GM19023 (cell line): ENCODE data around the gene HS6ST3.

ENCODE experiments used
- ATAC-seq: cut with Tn5 transposase; IDR thresholded peaks from one replicate; pipeline ENCODE4 v1.9.1; 2021; ENCODE audit warnings: mild to moderate bottlenecking, moderate library complexity; ENCODE audit not compliant: unreplicated experiment

The HS6ST3 gene

GRCh38 chr13:96636001-96636709, 546.2 kb downstream of the HS6ST3 start:
- ATAC-seq: no peak

GRCh38 chr13:96637039-96637438, 547.1 kb downstream of the HS6ST3 start:
- no peak for ATAC-seq

- no peak for ATAC-seq
These were observed 556.2 kb downstream of the HS6ST3 start for GRCh38 chr13:96646101-96646500.

- ATAC-seq: no peak
These were observed 556.8 kb downstream of the HS6ST3 start for GRCh38 chr13:96646515-96647211.

GRCh38 chr13:96650301-96650886, 560.5 kb downstream of the HS6ST3 start:
- ATAC-seq: peak; percentile 78

- ATAC-seq: no peak
These were observed 561.7 kb downstream of the HS6ST3 start for GRCh38 chr13:96651598-96651997.

GRCh38 chr13:96652506-96652905, 562.6 kb downstream of the HS6ST3 start:
- no peak for ATAC-seq

- ATAC-seq: no peak
These were observed 571.7 kb downstream of the HS6ST3 start for GRCh38 chr13:96661612-96662011.

- no peak for ATAC-seq
These were observed 572.1 kb downstream of the HS6ST3 start for GRCh38 chr13:96662036-96662435.

- ATAC-seq: no peak
These were observed 577.5 kb downstream of the HS6ST3 start for GRCh38 chr13:96667294-96668018.

GRCh38 chr13:96671073-96671472, 581.2 kb downstream of the HS6ST3 start:
- ATAC-seq: no peak

GRCh38 chr13:96672016-96672415, 582.1 kb downstream of the HS6ST3 start:
- ATAC-seq: no peak

GRCh38 chr13:96673825-96674224, 583.9 kb downstream of the HS6ST3 start:
- ATAC-seq: no peak

GRCh38 chr13:96677029-96677428, 587.1 kb downstream of the HS6ST3 start:
- ATAC-seq: no peak

GRCh38 chr13:96678801-96679200, 588.9 kb downstream of the HS6ST3 start:
- ATAC-seq: no peak

GRCh38 chr13:96680898-96681297, 591.0 kb downstream of the HS6ST3 start:
- ATAC-seq: no peak

GRCh38 chr13:96681766-96682165, 591.9 kb downstream of the HS6ST3 start:
- no peak for ATAC-seq

GRCh38 chr13:96684469-96684868, 594.6 kb downstream of the HS6ST3 start:
- ATAC-seq: no peak

GRCh38 chr13:96684907-96685306, 595.0 kb downstream of the HS6ST3 start:
- no peak for ATAC-seq

GRCh38 chr13:96686286-96686685, 596.4 kb downstream of the HS6ST3 start:
- ATAC-seq: no peak

GRCh38 chr13:96687191-96687590, 597.3 kb downstream of the HS6ST3 start:
- ATAC-seq: no peak
